GM12873 (cell line): ENCODE results near the gene UBL4A.

Source experiments
- CTCF ChIP-seq: IDR thresholded peaks from 2 replicates; pipeline ENCODE4 v1.5.1; 2012; ENCODE audit warnings: low read depth, mild to moderate bottlenecking, moderate library complexity, low read length, control low read depth; ENCODE audit not compliant: insufficient read depth; ENCODE audit errors: missing control alignments

UBL4A gene

GRCh38 chrX:154515090-154515965 lies 28.9 kb upstream of the UBL4A start:
- no peak for TF ChIP-seq CTCF

GRCh38 chrX:154513716-154514115 lies 27.3 kb upstream of the UBL4A start:
- no peak for TF ChIP-seq CTCF

DNA sequence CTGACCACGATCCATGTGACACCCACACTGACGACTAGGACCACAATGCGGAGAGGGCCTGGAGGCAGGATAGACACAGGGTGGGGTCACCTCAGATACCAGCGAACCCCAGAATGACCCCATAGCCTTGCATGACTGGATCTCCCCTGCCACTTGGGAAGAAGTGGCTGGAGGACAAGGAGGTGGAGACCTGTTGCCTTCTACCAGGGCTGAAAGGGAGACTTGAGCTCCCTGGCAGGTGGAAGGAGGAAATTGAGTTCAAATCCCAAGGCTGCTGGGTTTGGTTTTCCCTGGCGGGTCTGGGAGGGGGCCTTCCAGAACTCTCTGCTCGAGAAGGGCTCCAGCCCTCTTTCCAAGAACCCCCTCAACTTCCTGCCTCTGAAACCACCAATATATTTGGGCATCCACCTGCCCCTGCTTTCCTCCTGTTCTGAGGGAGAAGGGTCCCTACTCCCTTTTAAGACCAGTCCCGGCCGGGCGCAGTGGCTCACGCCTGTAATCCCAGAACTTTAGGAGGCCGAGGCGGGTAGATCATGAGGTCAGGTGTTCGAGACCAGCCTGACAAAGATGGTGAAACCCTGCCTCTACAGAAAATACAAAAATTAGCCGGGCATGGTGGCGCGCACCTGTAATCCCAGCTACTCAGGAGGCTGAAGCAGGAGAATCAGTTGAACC lies 26.6 kb upstream of the UBL4A start:
- no peak for TF ChIP-seq CTCF

DNA sequence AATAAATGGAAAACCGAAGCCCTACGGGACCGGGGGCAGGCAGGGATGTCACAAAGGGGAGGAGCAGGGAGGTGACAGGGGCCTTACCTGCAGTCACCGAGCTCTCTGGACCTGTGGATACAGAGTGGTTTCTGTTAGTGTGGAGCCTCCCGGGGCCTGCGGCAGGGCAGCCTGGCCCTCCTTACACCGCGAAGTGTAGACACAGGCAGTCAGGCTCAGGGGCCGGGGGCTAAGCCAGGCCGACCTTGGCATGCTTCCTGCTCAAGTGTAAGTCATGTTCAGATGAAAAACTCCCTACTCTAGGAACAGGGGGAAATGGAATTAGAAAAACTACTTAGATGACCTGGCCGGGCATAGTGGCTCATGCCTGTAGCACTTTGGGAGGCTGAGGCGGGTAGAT lies 25.3 kb upstream of the UBL4A start:
- no peak for TF ChIP-seq CTCF

GRCh38 chrX:154509455-154509854 lies 23.0 kb upstream of the UBL4A start:
- TF ChIP-seq CTCF: no peak

DNA sequence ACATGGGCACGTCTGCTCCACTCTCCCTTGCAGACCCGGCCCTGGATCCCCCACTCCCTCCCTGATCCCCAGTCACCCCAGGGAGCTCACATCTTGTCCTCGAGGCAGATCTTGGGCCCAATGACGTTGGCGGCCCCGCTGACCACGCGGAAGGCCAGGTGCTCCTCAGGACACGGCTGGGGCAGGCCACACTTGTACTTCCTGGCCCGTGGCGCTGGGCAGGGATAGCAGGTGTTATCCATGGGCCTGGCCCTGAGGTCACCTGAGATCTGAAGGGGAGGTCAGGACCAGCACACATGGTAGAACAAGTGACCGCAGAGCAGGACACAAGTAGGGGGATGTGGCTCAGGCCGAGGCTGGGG lies 21.9 kb upstream of the UBL4A start:
- no peak for TF ChIP-seq CTCF

- TF ChIP-seq CTCF: no peak
These were observed 21.4 kb upstream of the UBL4A start for GRCh38 chrX:154507673-154508383.
